Stomach smooth muscle (tissue), 2 donors: Measurements from ENCODE around the gene SYT4.

Source experiments
- H3K27ac ChIP-seq: one replicate; pipeline ENCODE4 v1.7.0; 2013; ENCODE audit warnings: mild to moderate bottlenecking, low read length, inconsistent platforms
- H3K27me3 ChIP-seq, 2 donors: one replicate each; pipeline ENCODE4 v1.7.0; 2013; ENCODE audit warnings: low read length in 2 of 2; ENCODE audit not compliant: insufficient read depth in 2 of 2, control insufficient read depth in 1 of 2
- H3K36me3 ChIP-seq, 2 donors: one replicate each; pipeline ENCODE4 v1.7.0; 2013; ENCODE audit warnings: low read length in 2 of 2; ENCODE audit not compliant: control insufficient read depth in 2 of 2, insufficient read depth in 2 of 2
- H3K4me1 ChIP-seq: one replicate; pipeline ENCODE4 v1.7.0; 2013; ENCODE audit warnings: low read length; ENCODE audit not compliant: control insufficient read depth, insufficient read depth
- H3K4me3 ChIP-seq, 2 donors: one replicate each; pipeline ENCODE4 v1.7.0; 2013; ENCODE audit warnings: low read length in 2 of 2
- H3K9ac ChIP-seq, 2 donors: one replicate each; pipeline ENCODE4 v1.7.0; 2013; ENCODE audit warnings: low read length in 2 of 2, mild to moderate bottlenecking in 1 of 2
- H3K9me3 ChIP-seq, 2 donors: one replicate each; pipeline ENCODE4 v1.7.0; 2013; ENCODE audit warnings: low read length in 2 of 2; ENCODE audit not compliant: control insufficient read depth in 2 of 2
- donor health status: healthy.
- donor health status: Pancreatic carcinoma.

SYT4 gene

DNA sequence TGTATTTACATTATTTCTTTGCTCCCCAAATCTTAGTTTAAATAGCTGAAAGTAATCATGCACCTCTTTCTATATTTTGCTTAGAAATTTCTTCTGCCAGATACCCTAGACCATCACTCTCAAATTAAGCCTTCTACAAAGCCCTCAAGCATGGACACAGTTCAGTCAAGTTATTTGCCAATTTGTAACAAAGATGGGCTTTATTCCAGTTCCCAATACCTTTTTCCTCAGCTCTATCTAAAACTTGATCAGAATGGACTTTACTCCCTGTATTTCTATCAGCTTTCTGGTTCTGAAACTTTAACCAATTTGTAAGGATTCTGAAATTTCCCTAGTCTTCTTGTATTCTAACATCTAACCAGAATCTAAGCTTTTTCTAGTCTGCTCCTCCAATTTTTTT is 56.6 kb downstream of the SYT4 start:
- Histone ChIP-seq H3K4me3 (no peak overlapping the region), H3K27ac (no peak overlapping the region), H3K36me3 (no peaks in the 10 kb centered on the region)

More for the DNA sequence above, 56.6 kb downstream of the SYT4 start:
- H3K9me3 ChIP-seq, result no peaks in the 10 kb centered on the region
- H3K27me3 ChIP-seq, result no peaks in the 10 kb centered on the region
- H3K4me1 ChIP-seq, result no peaks in the 10 kb centered on the region
- no peak overlapping the region for H3K9ac ChIP-seq
